ENCODE results near the gene MSRB3. TPM values are rescaled to one million over a fixed set of nuclear protein-coding genes. Genes with fewer than 3 reads are reported as not detected.

MSRB3 gene
- total RNA-seq, 1 donor: 72.4 TPM

- no peak for DNase-seq (ENCODE audit: insufficient read length, low spot score, missing footprints)
- Histone ChIP-seq H3K4me2 (ENCODE audit: insufficient read depth, low read length) (no peak overlapping the region), H3K9me3 (ENCODE audit: low read depth, low read length) (no peaks in the 10 kb centered on the region), H3K27ac (ENCODE audit: low read depth, low read length) (no peak overlapping the region), H3K4me3 (ENCODE audit: insufficient read depth, low read length) (no peak overlapping the region), H2AFZ (ENCODE audit: low read length) (no peak overlapping the region), H3K27me3 (ENCODE audit: insufficient read depth, low read length) (no peaks in the 10 kb centered on the region), H3K4me1 (ENCODE audit: insufficient read depth, low read length) (peaks cover 12% of the 10 kb centered on the region), H4K20me1 (ENCODE audit: insufficient read depth, low read length) (peaks cover 46% of the 10 kb centered on the region), H3K36me3 (ENCODE audit: insufficient read depth, low read length) (peaks cover 14% of the 10 kb centered on the region), H3K79me2 (ENCODE audit: insufficient read depth, low read length) (peaks cover 94% of the 10 kb centered on the region)
- no peak for TF ChIP-seq CTCF (IDR thresholded peaks at IDR 0.05; ENCODE audit: extremely low read depth, low read depth, low read length)
Measured at GRCh38 chr12:65287426-65287825, 8.9 kb downstream of the MSRB3 start.

- Histone ChIP-seq H3K4me3 (ENCODE audit: insufficient read depth, low read length) (no peak overlapping the region), H3K27me3 (ENCODE audit: insufficient read depth, low read length) (no peaks in the 10 kb centered on the region), H3K4me1 (ENCODE audit: insufficient read depth, low read length) (peaks cover 6% of the 10 kb centered on the region), H3K9me3 (ENCODE audit: low read depth, low read length) (no peaks in the 10 kb centered on the region), H2AFZ (ENCODE audit: low read length) (no peak overlapping the region), H4K20me1 (ENCODE audit: insufficient read depth, low read length) (peaks cover 46% of the 10 kb centered on the region), H3K4me2 (ENCODE audit: insufficient read depth, low read length) (no peak overlapping the region), H3K36me3 (ENCODE audit: insufficient read depth, low read length) (no peaks in the 10 kb centered on the region), H3K27ac (ENCODE audit: low read depth, low read length) (no peak overlapping the region), H3K79me2 (ENCODE audit: insufficient read depth, low read length) (peaks cover 94% of the 10 kb centered on the region)
- TF ChIP-seq CTCF (IDR thresholded peaks at IDR 0.05; ENCODE audit: extremely low read depth, low read depth, low read length): no peak
- DNase-seq (ENCODE audit: insufficient read length, low spot score, missing footprints): no peak
Measured at GRCh38 chr12:65292241-65292640, 13.8 kb downstream of the MSRB3 start.

- Histone ChIP-seq H3K4me1 (ENCODE audit: insufficient read depth, low read length) (peaks cover 6% of the 10 kb centered on the region), H2AFZ (ENCODE audit: low read length) (no peak overlapping the region), H3K36me3 (ENCODE audit: insufficient read depth, low read length) (no peaks in the 10 kb centered on the region), H3K79me2 (ENCODE audit: insufficient read depth, low read length) (peaks cover 94% of the 10 kb centered on the region), H3K4me2 (ENCODE audit: insufficient read depth, low read length) (no peak overlapping the region), H3K9me3 (ENCODE audit: low read depth, low read length) (no peaks in the 10 kb centered on the region), H3K27me3 (ENCODE audit: insufficient read depth, low read length) (no peaks in the 10 kb centered on the region), H4K20me1 (ENCODE audit: insufficient read depth, low read length) (peaks cover 44% of the 10 kb centered on the region), H3K27ac (ENCODE audit: low read depth, low read length) (no peak overlapping the region), H3K4me3 (ENCODE audit: insufficient read depth, low read length) (no peak overlapping the region)
- no peak for TF ChIP-seq CTCF (IDR thresholded peaks at IDR 0.05; ENCODE audit: extremely low read depth, low read depth, low read length)
- DNase-seq (ENCODE audit: insufficient read length, low spot score, missing footprints): no peak
Measured at GRCh38 chr12:65293735-65294134, 15.3 kb downstream of the MSRB3 start.

- peaks cover 47% of the 10 kb centered on the region for H4K20me1 ChIP-seq (ENCODE audit: insufficient read depth, low read length)
- H2AFZ ChIP-seq (ENCODE audit: low read length): no peak overlapping the region
- no peak for DNase-seq (ENCODE audit: insufficient read length, low spot score, missing footprints)
- peaks cover 7% of the 10 kb centered on the region for H3K4me1 ChIP-seq (ENCODE audit: insufficient read depth, low read length)
- H3K27me3 ChIP-seq (ENCODE audit: insufficient read depth, low read length): no peaks in the 10 kb centered on the region
- H3K27ac ChIP-seq (ENCODE audit: low read depth, low read length): no peak overlapping the region
- no peak overlapping the region for H3K4me2 ChIP-seq (ENCODE audit: insufficient read depth, low read length)
- no peaks in the 10 kb centered on the region for H3K36me3 ChIP-seq (ENCODE audit: insufficient read depth, low read length)
- H3K4me3 ChIP-seq (ENCODE audit: insufficient read depth, low read length): no peak overlapping the region
- H3K9me3 ChIP-seq (ENCODE audit: low read depth, low read length): no peaks in the 10 kb centered on the region
- H3K79me2 ChIP-seq (ENCODE audit: insufficient read depth, low read length): peaks cover 96% of the 10 kb centered on the region
- TF ChIP-seq CTCF (IDR thresholded peaks at IDR 0.05; ENCODE audit: extremely low read depth, low read depth, low read length): no peak
Measured at GRCh38 chr12:65294641-65295262, 16.3 kb downstream of the MSRB3 start.
